Heart right ventricle (tissue), 16 donors: ENCODE measurements around the gene AMACR. TPM values are rescaled to one million over a fixed set of nuclear protein-coding genes. Genes with fewer than 3 reads are reported as not detected.
A peak's percentile ranks its signal among the peaks of the same experiment; 100 is the strongest.

Experiments
- ATAC-seq, 8 donors: fragments of 200-7000 bp; cut with Tn5 transposase; one replicate each; pipeline ENCODE4 v1.9.1; 2020; ENCODE audit warnings: mild to moderate bottlenecking in 8 of 8, moderate library complexity in 8 of 8, moderate number of reproducible peaks in 1 of 8
- DNase-seq, 2 donors: peaks; one replicate each; pipeline ENCODE4 v3.0.0-alpha.2; 2020
- H3K27ac ChIP-seq, 10 donors: fragments of 200-600 bp; sonication (generic) in 2 of 10; one replicate each; pipeline versions ENCODE4 v1.5.0 to v1.8.0; 2020 to 2022; ENCODE audit warnings: mild to moderate bottlenecking in 3 of 10
- H3K27me3 ChIP-seq, 7 donors: fragments of 200-600 bp; one replicate each; pipeline ENCODE4 v1.8.0; 2021 to 2022; ENCODE audit warnings: mild to moderate bottlenecking in 2 of 7
- H3K36me3 ChIP-seq, 9 donors: fragments of 200-600 bp; sonication (generic) in 1 of 9; one replicate each; pipeline versions ENCODE4 v1.5.0 to v1.8.0; 2020 to 2022; ENCODE audit warnings: mild to moderate bottlenecking in 2 of 9
- H3K4me1 ChIP-seq, 9 donors: fragments of 200-600 bp; sonication (generic) in 1 of 9; one replicate each; pipeline versions ENCODE4 v1.5.0 to v1.8.0; 2020 to 2022; ENCODE audit warnings: mild to moderate bottlenecking in 4 of 9
- H3K4me3 ChIP-seq, 10 donors: fragments of 200-600 bp; sonication (generic) in 2 of 10; one replicate each; pipeline versions ENCODE4 v1.5.0 to v1.8.0; 2020 to 2022; ENCODE audit warnings: mild to moderate bottlenecking in 7 of 10, moderate library complexity in 2 of 10
- H3K9me3 ChIP-seq, 11 donors: fragments of 200-600 bp in 10 of 11; sonication (generic) in 2 of 11; one replicate each; pipeline versions ENCODE4 v1.5.0 to v1.8.0; 2013 to 2022; ENCODE audit warnings: mild to moderate bottlenecking in 2 of 11, control low read depth in 1 of 11, moderate library complexity in 1 of 11
- CTCF ChIP-seq, 9 donors: fragments of 200-600 bp; sonication (generic) in 2 of 9; IDR thresholded peaks; one replicate each; pipeline versions ENCODE4 v1.5.0 to v1.8.0; 2021 to 2022; ENCODE audit warnings: antibody characterized with exemption in 9 of 9, mild to moderate bottlenecking in 5 of 9, moderate library complexity in 1 of 9
- WGBS, 2 donors: extraction: QIAGEN DNeasy Blood & Tissue Kit; methylation state at CpG; one replicate each; pipeline ENCODE4 v1.1.7; 2013; ENCODE audit warnings: inconsistent platforms in 1 of 2; 5-methylcytosine and 5-hydroxymethylcytosine counted together
- intact Hi-C, 10 donors: fragments of 100-400 bp; cut with DNase I; formaldehyde crosslinking; loops; one replicate each; pipeline versions ENCODE4 v1.11.1 to v1.14.2; 2022
- polyA plus RNA-seq, 2 donors: library from polyadenylated mRNA; stranded (reverse); fragments of 200-250 nt; gene quantifications; one replicate each; pipeline ENCODE4 v1.2.3, GENCODE V29; 2013
- total RNA-seq, 10 donors: library from RNA; stranded (reverse); fragmentation: NEBNext Ultra II Directional in 3 of 10; extraction: Animal tissue kit (Norgen Biotek cat#: 25700) in 3 of 10; gene quantifications; one replicate each; pipeline versions ENCODE4 v1.2.1 to v1.2.4, GENCODE V29; 2021 to 2023
- donor health status: Arrhythmogenic right ventricular cardiomyopathy.
- donor health status: ischemic (EF 13 %, LVEDD 7.1; RV severe dilation, severe dysfunction).
- donor health status: healthy with polysubstance abuse.
- donor health status: DM: no; HTN: yes; CAD: no.
- donor health status: DM: no; HTN: no; CAD: no.
- donor health status: ischemic (EF 25% LVEDD 6.9; RV normal size, moderate dysfunction).
- donor health status: ischemic (EF 25% LVEDD 5.7; RV mildly dilated, moderate dysfunction).
- donor health status: healthy.
- donor health status: DM: yes; HTN: yes; CAD: no.
- donor health status: Ischemic cardiomyopathy.
- donor health status: ischemic (EF 35%, LVEDD 5.7; RV mildly dilated, moderate dysfunction).
- donor health status: nonischemic (EF 11% LVEDD 7.7; RV severe dilation, severe dysfunction).
- donor health status: DM: yes; HTN: yes; CAD: no.
- donor health status: PGD.
- donor health status: ischemic (EF 29% LVEDD 5.4; RV normal size, mild dysfunction).
- donor health status: nonischemic (EF 23%, LVEDD 6.1; RV moderate dilation, normal function).

Gene AMACR
- total and polyA plus RNA-seq, 12 donors, result 3.0 to 16.2 (median 8.8) TPM

- ATAC-seq (peak in 1 of 8 donors; percentile 35), DNase-seq (no peak)
- H3K4me1 ChIP-seq, result peaks cover 0 to 31% (median 16%) of the 10 kb centered on the region in 9 donors
- H3K9me3 ChIP-seq, result no peaks in the 10 kb centered on the region
- TF ChIP-seq CTCF (IDR thresholded peaks at IDR 0.05), result no peak
- 97 to 98% methylated on average over 1 of the region's 1 CpG for WGBS, 2 donors
- peaks cover 0 to 20% (median 0%) of the 10 kb centered on the region in 9 donors for H3K36me3 ChIP-seq
- H3K27me3 ChIP-seq, result no peaks in the 10 kb centered on the region
- H3K27ac ChIP-seq, result peak overlapping the region in 4 of 10 donors; percentile 36 to 54 (median 42)
- H3K4me3 ChIP-seq, result no peak overlapping the region
- intact Hi-C loops, result no loop called here
These were observed 46.5 kb upstream of the AMACR start for GRCh38 chr5:34054400-34054729.

- TF ChIP-seq CTCF (IDR thresholded peaks at IDR 0.05), result no peak
- intact Hi-C loops, result no loop called here
- no peaks in the 10 kb centered on the region for H3K27me3 ChIP-seq
- ATAC-seq, result peak in 7 of 8 donors; percentile 54 to 94 (median 82)
- H3K36me3 ChIP-seq, result peaks cover 0 to 22% (median 0%) of the 10 kb centered on the region in 9 donors
- peaks cover 0 to 31% (median 16%) of the 10 kb centered on the region in 9 donors for H3K4me1 ChIP-seq
- no peak for DNase-seq
- peak overlapping the region in 6 of 10 donors; percentile 4 to 54 (median 38) for H3K27ac ChIP-seq
- WGBS, 2 donors, result 61 to 75% methylated on average over 5 of the region's 5 CpGs
- no peak overlapping the region for H3K4me3 ChIP-seq
- H3K9me3 ChIP-seq, result no peaks in the 10 kb centered on the region
These were observed 45.9 kb upstream of the AMACR start for GRCh38 chr5:34053571-34054399.

- Histone ChIP-seq H3K36me3 (peaks cover 0 to 17% (median 0%) of the 10 kb centered on the region in 9 donors), H3K4me3 (no peak overlapping the region), H3K9me3 (no peaks in the 10 kb centered on the region), H3K4me1 (peaks cover 0 to 31% (median 16%) of the 10 kb centered on the region in 9 donors), H3K27me3 (no peaks in the 10 kb centered on the region), H3K27ac (peak overlapping the region in 7 of 10 donors; percentile 7 to 54 (median 36))
- no peak for DNase-seq
- 80 to 87% methylated on average over 2 of the region's 2 CpGs for WGBS, 2 donors
- ATAC-seq, result peak in 7 of 8 donors; percentile 22 to 68 (median 52)
- no peak for TF ChIP-seq CTCF (IDR thresholded peaks at IDR 0.05)
- intact Hi-C loops, result no loop called here
These were observed 45.3 kb upstream of the AMACR start for GRCh38 chr5:34053133-34053532.

GRCh38 chr5:34051374-34051980, 43.6 kb upstream of the AMACR start:
- DNase-seq, result no peak
- Histone ChIP-seq H3K27me3 (no peaks in the 10 kb centered on the region), H3K27ac (no peak overlapping the region), H3K36me3 (peaks cover 0 to 16% (median 0%) of the 10 kb centered on the region in 9 donors), H3K9me3 (no peaks in the 10 kb centered on the region), H3K4me1 (peaks cover 0 to 39% (median 16%) of the 10 kb centered on the region in 9 donors), H3K4me3 (no peak overlapping the region)
- no peak for ATAC-seq
- no peak for TF ChIP-seq CTCF (IDR thresholded peaks at IDR 0.05)
- intact Hi-C loops, result no loop called here
- 77 to 81% methylated on average over 4 of the region's 4 CpGs for WGBS, 2 donors
